Endodermal cell (in vitro differentiated cells): ENCODE data around the gene CCNDBP1. TPM values are rescaled to one million over a fixed set of nuclear protein-coding genes. Genes with fewer than 3 reads are reported as not detected.
A peak's percentile ranks its signal among the peaks of the same experiment; 100 is the strongest.

Experiments
- DNase-seq: peaks from one replicate; pipeline ENCODE4 v3.0.0-alpha.2; 2017
- H3K27ac ChIP-seq: 2 replicates; pipeline ENCODE4 v1.5.1; 2013; ENCODE audit warnings: mild to moderate bottlenecking, low read depth, low read length, moderate library complexity
- H3K27me3 ChIP-seq: 2 replicates; pipeline ENCODE4 v1.6.1; 2013; ENCODE audit warnings: mild to moderate bottlenecking, low read length, moderate library complexity; ENCODE audit not compliant: insufficient read depth, control insufficient read depth, poor library complexity, severe bottlenecking
- H3K36me3 ChIP-seq: 2 replicates; pipeline ENCODE4 v1.7.0; 2013; ENCODE audit warnings: mild to moderate bottlenecking, low read length, moderate library complexity; ENCODE audit not compliant: control insufficient read depth, insufficient read depth
- H3K4me1 ChIP-seq: one replicate; pipeline ENCODE4 v1.7.0; 2013; ENCODE audit warnings: low read length; ENCODE audit not compliant: control insufficient read depth, insufficient read depth
- H3K4me3 ChIP-seq: 2 replicates; pipeline ENCODE4 v1.5.1; 2013; ENCODE audit warnings: mild to moderate bottlenecking, low read length, moderate library complexity
- H3K9ac ChIP-seq: 2 replicates; pipeline ENCODE4 v1.6.1; 2013; ENCODE audit warnings: mild to moderate bottlenecking, low read length, moderate library complexity; ENCODE audit not compliant: poor library complexity, severe bottlenecking; ENCODE audit errors: extremely low read depth
- H3K9me3 ChIP-seq: 2 replicates; pipeline ENCODE4 v1.6.1; 2013; ENCODE audit warnings: mild to moderate bottlenecking, low read length, moderate library complexity; ENCODE audit not compliant: control insufficient read depth
- H3K27ac Mint-ChIP-seq: 2 replicates; pipeline ENCODE4 v1.8.0; 2020; ENCODE audit warnings: mixed read lengths
- H3K27me3 Mint-ChIP-seq: 2 replicates; pipeline ENCODE4 v1.8.0; 2021; ENCODE audit warnings: mild to moderate bottlenecking, mixed read lengths; ENCODE audit not compliant: insufficient read depth
- H3K36me3 Mint-ChIP-seq: 2 replicates; pipeline ENCODE4 v1.8.0; 2020; ENCODE audit warnings: low read depth, mixed read lengths
- H3K4me1 Mint-ChIP-seq: 2 replicates; pipeline ENCODE4 v1.8.0; 2020; ENCODE audit warnings: mixed read lengths
- H3K4me3 Mint-ChIP-seq: 2 replicates; pipeline ENCODE4 v1.8.0; 2020; ENCODE audit warnings: mild to moderate bottlenecking, moderate library complexity, mixed read lengths
- H3K9me3 Mint-ChIP-seq: 2 replicates; pipeline ENCODE4 v1.8.0; 2020; ENCODE audit warnings: mild to moderate bottlenecking, mixed read lengths
- WGBS, 2 experiments: methylation state at CpG; one replicate each; pipeline versions ENCODE4 v1.1.5 to v1.1.7; 2013; ENCODE audit warnings: missing lambda C conversion rate in 2 of 2, mixed read lengths in 1 of 2; ENCODE audit not compliant: insufficient coverage in 1 of 2, insufficient read length in 1 of 2; 5-methylcytosine and 5-hydroxymethylcytosine counted together
- total RNA-seq, 2 donors: library from RNA; stranded (reverse); fragmentation: NEBNext Ultra II Directional in 1 of 2; extraction: Animal tissue kit (Norgen Biotek cat#: 25700) in 1 of 2; gene quantifications; 2 replicates in 1 of 2; 3 replicates in 1 of 2; pipeline ENCODE4 v1.2.1, GENCODE V29; 2021
- TF ChIP-seq, protein P1 (sequence below): fragments of 200-600 bp; sonication (generic); conservative IDR thresholded peaks from 2 replicates; pipeline ENCODE4 v1.5.0; 2021; ENCODE audit warnings: antibody characterized with exemption, mild to moderate bottlenecking

Gene CCNDBP1
- total RNA-seq, 2 donors from 2014 or later: 25.7 to 43.5 TPM

DNA sequence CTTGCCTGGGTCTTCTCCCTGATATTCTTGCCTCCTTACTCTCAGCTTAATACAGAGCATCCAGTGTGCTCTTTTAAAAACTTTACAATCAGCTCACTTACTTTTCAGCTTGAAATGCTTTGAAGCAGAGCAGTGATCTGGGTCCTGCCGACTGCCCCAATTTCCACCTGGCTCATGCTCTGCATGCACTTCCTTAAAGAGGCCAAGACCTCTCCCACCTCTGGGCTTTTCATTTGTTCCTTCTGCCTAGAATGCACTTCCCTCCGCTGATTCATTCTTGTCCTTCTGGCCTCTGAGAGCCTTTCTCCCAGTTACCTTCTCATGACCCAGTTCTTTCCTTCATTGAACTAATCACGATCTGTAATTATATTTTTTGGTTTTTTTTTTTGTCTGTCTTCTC, 1.9 kb upstream of the CCNDBP1 start:
- Histone ChIP-seq H3K9ac (no peak overlapping the region), H3K4me1 (peaks cover 2% of the 10 kb centered on the region), H3K4me3 (no peak overlapping the region), H3K9me3 (no peaks in the 10 kb centered on the region), H3K27ac (no peak overlapping the region), H3K27me3 (no peaks in the 10 kb centered on the region), H3K36me3 (no peaks in the 10 kb centered on the region)
- H3K4me3 Mint-ChIP-seq: no peak overlapping the region
- peaks cover 2% of the 10 kb centered on the region for H3K4me1 Mint-ChIP-seq
- WGBS, 2 experiments: 80 to 85% methylated on average over 2 to 3 of the region's 3 CpGs
- H3K27me3 Mint-ChIP-seq: no peaks in the 10 kb centered on the region
- H3K27ac Mint-ChIP-seq: no peak overlapping the region
- TF ChIP-seq, protein P1, sequence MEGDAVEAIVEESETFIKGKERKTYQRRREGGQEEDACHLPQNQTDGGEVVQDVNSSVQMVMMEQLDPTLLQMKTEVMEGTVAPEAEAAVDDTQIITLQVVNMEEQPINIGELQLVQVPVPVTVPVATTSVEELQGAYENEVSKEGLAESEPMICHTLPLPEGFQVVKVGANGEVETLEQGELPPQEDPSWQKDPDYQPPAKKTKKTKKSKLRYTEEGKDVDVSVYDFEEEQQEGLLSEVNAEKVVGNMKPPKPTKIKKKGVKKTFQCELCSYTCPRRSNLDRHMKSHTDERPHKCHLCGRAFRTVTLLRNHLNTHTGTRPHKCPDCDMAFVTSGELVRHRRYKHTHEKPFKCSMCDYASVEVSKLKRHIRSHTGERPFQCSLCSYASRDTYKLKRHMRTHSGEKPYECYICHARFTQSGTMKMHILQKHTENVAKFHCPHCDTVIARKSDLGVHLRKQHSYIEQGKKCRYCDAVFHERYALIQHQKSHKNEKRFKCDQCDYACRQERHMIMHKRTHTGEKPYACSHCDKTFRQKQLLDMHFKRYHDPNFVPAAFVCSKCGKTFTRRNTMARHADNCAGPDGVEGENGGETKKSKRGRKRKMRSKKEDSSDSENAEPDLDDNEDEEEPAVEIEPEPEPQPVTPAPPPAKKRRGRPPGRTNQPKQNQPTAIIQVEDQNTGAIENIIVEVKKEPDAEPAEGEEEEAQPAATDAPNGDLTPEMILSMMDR: no peak
- no peak for DNase-seq
- H3K36me3 Mint-ChIP-seq: peaks cover 3% of the 10 kb centered on the region
- H3K9me3 Mint-ChIP-seq: no peaks in the 10 kb centered on the region

DNA sequence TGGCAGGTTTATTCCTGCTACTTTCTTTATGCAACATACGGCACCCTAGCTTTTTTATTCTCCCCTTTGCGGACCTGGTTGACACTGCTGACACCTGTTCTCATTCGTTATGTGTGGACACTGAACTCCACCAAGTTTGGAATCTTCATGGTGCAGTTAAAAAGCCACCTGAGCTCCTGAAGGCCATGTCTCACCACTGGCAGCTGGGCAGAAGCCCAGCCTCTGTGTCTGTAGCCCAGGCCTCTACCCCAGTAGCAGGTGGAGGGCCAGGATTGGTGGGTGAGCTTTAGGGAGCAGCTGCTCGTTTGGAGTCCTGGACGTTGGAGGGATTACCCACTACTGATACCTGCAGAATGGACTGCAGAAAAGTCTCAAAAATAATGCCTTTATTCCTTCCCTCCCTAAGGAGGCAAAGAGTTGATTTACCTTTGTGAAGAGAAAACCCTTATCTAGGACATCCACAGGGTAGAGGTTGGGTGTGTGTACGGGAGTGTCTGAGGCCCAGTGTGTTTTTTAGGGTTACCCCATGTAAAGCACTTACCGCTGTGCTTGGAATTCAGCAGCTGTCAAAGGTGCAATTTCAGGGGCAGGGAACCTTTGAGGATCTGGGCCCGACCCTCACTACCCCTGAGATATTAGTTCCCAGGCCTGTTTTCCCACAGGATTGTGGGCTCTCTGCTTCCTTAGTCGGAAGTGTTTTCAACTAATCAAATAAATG, 637 bp upstream of the CCNDBP1 start:
- H3K4me1 ChIP-seq: peaks cover 2% of the 10 kb centered on the region
- H3K27me3 ChIP-seq: no peaks in the 10 kb centered on the region
- H3K27me3 Mint-ChIP-seq: no peaks in the 10 kb centered on the region
- H3K9ac ChIP-seq: no peak overlapping the region
- H3K27ac Mint-ChIP-seq: no peak overlapping the region
- peaks cover 2% of the 10 kb centered on the region for H3K4me1 Mint-ChIP-seq
- DNase-seq: peak; percentile 39
- TF ChIP-seq, protein P1: no peak
- H3K36me3 Mint-ChIP-seq: peaks cover 7% of the 10 kb centered on the region
- H3K36me3 ChIP-seq: peaks cover 6% of the 10 kb centered on the region
- H3K4me3 ChIP-seq: peak overlapping the region; percentile 94
- no peaks in the 10 kb centered on the region for H3K9me3 Mint-ChIP-seq
- H3K27ac ChIP-seq: no peak overlapping the region
- peak overlapping the region; percentile 81 for H3K4me3 Mint-ChIP-seq
- no peaks in the 10 kb centered on the region for H3K9me3 ChIP-seq
- WGBS, 2 experiments: 58 to 66% methylated on average over 9 of the region's 9 CpGs

DNA sequence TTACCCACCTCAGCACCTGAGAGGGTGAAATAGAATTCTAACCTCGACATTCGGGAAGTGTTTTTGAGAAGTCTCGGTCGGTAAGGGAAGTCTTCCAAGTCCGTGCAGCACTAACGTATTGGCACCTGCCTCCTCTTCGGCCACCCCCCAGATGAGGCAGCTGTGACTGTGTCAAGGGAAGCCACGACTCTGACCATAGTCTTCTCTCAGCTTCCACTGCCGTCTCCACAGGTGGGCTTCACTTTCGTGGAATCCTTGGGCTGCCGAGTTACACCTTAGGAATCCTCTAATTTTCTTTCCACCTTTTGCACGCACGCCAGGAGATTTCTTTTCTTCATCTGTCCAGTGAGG, 775 bp downstream of the CCNDBP1 start:
- Histone ChIP-seq H3K27ac (no peak overlapping the region), H3K4me1 (peaks cover 2% of the 10 kb centered on the region), H3K4me3 (peak overlapping the region; percentile 94), H3K27me3 (no peaks in the 10 kb centered on the region), H3K36me3 (peaks cover 18% of the 10 kb centered on the region), H3K9me3 (no peaks in the 10 kb centered on the region), H3K9ac (peak overlapping the region; percentile 57)
- H3K4me1 Mint-ChIP-seq: peaks cover 2% of the 10 kb centered on the region
- TF ChIP-seq, protein P1: no peak
- H3K4me3 Mint-ChIP-seq: peak overlapping the region; percentile 81
- no peak for DNase-seq
- peak overlapping the region; percentile 56 for H3K27ac Mint-ChIP-seq
- no peaks in the 10 kb centered on the region for H3K27me3 Mint-ChIP-seq
- no peaks in the 10 kb centered on the region for H3K9me3 Mint-ChIP-seq
- H3K36me3 Mint-ChIP-seq: peaks cover 15% of the 10 kb centered on the region
- 1 to 3% methylated on average over 10 to 13 of the region's 13 CpGs for WGBS, 2 experiments
